Epidermal melanocyte (primary cell): ENCODE results near the gene IL11RA.

Source experiments
- DNase-seq: peaks from one replicate; pipeline ENCODE4 v3.0.0; 2011; ENCODE audit warnings: low spot score; ENCODE audit not compliant: insufficient read length

The IL11RA gene

GRCh38 chr9:34685591-34685990 is 33.6 kb downstream of the IL11RA start:
- no peak for DNase-seq

- no peak for DNase-seq
Observed at GRCh38 chr9:34686231-34686630, 34.2 kb downstream of the IL11RA start.

DNA sequence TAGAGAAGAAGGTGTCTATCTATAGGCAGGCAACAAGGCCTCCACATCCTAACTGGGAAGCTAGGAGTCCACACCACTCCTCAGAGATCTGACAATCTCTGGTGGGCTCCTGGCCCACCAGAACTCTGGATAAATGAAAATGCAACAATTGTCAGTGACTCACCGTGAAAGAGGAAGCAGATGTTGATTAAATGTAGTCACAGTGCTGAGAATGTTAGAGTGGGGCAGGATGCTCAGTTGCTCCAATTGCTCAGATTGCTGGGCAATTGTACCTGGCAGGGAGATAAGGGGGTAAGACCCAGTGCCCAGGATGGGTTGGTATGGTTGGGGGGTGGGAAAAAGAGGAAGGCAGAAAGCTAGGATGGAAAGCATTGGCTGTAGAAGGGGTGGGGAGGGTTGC is 34.7 kb downstream of the IL11RA start:
- DNase-seq = no peak

DNA sequence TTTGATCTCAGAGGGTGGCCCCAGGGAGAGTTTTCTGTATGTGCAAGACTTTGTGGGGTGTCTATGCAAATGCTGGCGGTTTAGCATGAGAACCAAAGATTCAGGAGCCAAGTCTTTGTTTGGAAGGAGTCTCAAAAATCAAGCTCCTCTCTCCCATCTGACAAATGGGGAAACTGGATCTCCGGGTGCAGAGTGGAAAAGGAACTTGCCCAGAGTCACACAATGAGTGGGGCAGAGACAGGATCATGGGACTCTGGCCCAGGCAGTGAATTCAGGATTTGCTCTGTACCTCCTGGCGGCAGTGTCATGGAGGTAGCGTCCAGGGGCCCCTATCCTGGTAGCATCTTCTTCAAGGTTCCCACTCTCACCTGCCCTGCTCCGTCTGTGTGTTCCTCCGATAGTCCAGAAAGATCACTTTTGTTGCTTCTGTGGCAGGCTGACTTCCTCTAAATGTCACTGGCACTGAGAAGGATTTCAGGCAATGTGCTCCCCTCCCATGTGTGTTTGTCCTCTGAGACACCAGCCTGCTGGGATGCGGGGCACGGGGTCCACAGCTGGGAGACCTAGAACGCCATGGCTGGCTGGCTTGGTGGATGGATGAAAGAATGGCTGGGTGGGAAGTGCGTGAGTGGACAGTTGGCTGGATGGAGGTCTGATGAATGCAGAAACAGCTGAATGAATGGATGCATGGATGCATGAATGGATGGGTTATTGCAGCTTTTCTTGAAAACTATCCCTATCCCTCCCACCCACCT is 35.5 kb downstream of the IL11RA start:
- DNase-seq = no peak

DNA sequence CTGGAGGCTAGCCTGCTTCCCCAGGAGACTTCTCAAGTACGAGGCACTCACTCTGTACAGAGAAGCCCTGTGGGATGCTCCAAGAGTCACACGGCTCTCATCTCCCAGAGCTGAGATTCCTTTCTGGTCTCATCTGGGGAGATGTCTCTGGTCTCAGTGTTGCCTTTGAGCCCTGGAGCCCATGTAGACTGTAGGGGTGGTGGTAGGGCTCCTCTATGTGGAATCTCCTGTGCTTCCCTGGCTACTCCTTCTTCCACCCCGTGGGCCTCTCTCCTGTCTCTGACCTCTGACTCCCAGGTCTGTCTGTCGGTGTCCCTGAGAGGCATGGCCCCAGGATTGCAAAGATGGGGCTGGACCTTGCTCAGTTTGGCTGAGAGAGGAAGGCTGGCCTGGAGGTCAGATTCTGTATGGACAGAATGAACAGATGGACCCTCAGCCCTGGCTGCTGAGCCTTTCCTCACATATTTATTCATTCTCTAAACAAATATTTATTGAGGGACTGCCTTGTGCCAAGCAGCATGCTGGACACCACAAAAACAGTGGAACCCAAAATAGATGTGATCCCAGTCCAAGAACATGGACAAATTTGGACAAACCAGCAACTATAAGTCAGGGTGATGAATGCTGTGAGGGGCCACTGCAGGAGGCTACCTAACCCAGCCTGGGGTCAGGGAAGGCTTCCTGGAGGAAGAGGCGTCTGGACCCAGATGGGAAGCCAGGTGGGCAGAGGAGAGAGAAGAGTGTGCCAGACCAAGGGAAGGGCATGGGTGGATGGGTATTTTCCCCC is 36.5 kb downstream of the IL11RA start:
- no peak for DNase-seq

DNA sequence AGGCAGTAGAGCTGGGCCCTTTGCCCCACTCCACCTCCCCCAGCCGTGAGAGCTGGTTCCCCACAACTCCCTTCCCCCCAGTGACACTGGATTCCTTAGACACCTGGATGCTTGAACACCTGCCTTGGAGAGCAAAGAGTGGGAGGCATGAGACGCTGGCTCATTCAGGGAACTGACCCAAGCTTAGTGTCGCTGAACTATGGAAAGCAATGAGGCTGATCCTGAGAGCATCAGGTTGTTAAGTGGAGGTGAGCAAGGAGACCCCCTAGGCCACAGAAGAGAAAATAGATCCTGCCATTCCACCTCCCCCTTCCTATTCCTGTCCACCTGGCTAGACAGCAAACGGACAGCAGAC is 37.1 kb downstream of the IL11RA start:
- no peak for DNase-seq

DNA sequence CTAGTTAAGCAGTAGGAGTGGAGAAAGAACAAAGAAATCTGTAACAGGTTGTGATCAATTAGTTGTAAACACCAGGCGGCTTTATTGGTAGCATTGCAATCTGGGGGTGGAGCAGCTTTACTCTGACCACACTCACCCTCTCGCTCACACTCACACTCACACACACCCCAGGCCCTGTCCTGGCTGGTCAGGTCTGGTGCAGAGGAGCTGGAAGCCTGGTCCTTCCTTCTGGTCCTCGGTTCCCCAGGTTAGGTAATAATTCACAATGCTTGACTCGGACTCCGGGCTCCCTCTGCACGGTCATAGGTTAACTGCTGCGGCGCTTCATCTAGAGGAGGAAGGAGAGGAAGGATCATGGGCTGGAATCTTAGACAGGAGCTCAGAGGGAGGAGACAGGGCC is 37.5 kb downstream of the IL11RA start:
- no peak for DNase-seq

- DNase-seq = no peak
Observed at GRCh38 chr9:34690983-34691935, 39.3 kb downstream of the IL11RA start, which contains the start of gene CCL19. Gene CCL19, minus strand, starts transcription at chr9:34691276. Its CDS starts 137 bp downstream, at chr9:34691139.

- DNase-seq = no peak
Observed at GRCh38 chr9:34691936-34692315, 39.9 kb downstream of the IL11RA start.

DNA sequence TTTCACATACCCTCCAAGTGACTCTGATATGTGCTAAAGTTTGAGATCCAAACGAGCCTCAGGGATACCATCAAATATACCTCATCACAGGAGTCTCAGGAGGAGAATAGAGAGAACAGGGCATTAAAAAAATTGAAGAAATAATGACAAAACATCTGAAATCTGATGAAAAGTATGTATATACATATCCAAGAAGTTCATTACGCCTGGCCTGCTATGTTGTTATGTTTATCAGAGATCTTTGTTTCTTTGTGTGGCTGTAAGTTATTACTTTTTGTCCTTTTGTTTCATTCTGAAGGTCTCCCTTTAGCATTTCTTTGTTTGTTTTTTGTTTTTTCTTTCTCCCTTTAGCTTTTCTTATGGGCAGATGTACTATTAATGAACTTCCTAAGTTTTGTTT is 41.6 kb downstream of the IL11RA start:
- DNase-seq = no peak

DNA sequence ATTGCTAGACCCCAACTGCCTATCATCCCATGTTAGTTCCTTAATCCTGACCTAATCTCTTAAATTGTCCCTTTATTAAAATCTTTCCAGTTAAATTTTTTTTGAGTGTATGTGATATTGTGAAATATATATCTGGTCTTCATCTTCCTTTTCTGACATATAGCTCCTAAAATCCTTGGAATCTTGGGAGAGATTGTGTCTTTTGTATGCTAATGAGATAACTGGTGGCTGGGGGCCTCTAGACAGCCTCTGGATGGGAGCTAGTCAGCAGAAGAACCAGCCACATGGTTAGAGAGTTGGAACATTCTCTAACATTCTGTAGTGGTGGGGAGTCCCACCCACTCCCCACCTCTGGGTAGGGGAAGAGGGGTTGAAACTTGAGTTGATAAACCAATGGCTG is 42.8 kb downstream of the IL11RA start:
- DNase-seq = no peak

DNA sequence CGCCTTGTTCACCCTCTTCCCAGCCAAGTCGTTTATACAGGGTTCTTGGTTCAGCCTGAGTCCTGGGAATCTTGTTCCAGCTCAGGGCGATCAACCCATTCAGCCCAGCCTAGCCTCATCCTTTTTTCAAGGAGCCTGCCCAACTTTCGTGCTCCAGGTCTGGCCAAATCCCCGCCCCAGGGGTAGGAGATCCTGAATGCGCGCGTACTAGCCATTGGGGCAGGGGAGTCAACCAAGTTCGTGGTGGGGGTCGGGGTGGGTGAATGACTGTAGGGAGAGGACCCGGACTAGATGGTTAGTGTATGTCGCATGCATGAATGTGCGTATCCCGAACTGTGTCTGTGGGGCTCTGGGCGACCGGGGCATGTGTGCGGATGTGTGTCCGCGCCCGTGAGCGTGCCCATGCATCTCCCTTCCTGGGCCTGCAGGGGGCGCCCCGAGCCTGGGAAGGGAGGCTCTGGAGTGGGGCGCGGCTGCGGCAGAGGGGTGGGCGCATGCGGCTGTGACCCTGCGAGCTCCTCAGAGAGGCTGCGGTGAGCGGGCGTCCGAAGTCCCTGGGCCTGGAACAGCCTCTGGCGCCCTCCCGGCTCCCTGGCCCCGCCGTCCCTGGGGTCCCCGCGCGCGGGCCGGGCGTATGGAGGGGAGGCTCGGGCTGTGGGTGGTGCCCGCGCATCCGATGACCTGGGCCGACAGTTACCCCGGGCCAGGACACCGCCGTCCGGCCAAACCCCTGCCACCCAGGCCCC is 49.2 kb downstream of the IL11RA start:
- peak; percentile 67 for DNase-seq

- peak; percentile 95 for DNase-seq
Observed at GRCh38 chr9:34701769-34702736, 50.1 kb downstream of the IL11RA start.

- no peak for DNase-seq
Observed at GRCh38 chr9:34707130-34707529, 55.1 kb downstream of the IL11RA start.

- DNase-seq = no peak
Observed at GRCh38 chr9:34709196-34709978, 57.4 kb downstream of the IL11RA start.

DNA sequence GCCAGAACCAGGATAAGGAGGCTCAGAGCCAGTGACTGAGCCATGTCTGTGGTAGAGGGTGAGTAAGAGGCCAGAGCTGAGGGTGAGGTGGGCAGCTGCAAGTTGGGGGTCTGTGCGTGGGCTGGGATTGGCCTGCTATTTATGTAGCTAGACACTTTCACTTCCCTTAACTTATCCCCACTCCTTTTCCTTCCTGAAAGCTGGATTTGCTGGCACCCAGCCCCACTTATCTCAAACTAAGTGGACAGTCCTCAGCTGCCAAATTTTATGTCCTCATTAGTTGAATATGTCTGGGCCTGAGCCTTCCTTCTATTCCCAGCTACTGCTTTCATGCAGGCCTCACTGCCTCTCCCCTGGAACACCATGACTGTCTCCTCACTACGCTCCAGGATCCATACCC is 58.0 kb downstream of the IL11RA start, which contains the start of gene CCL21:
Gene CCL21 (minus strand): TSS at position 114 of the 400 bp plus-strand sequence. CDS start 70 bp downstream, at position 44.
- DNase-seq = no peak
